ENCODE results near the gene MT1M. TPM values are rescaled to one million over a fixed set of nuclear protein-coding genes. Genes with fewer than 3 reads are reported as not detected.

The MT1M gene
- total and polyA plus RNA-seq, 2 donors from 2014 or later = 15.3 to 27.9 TPM

DNA sequence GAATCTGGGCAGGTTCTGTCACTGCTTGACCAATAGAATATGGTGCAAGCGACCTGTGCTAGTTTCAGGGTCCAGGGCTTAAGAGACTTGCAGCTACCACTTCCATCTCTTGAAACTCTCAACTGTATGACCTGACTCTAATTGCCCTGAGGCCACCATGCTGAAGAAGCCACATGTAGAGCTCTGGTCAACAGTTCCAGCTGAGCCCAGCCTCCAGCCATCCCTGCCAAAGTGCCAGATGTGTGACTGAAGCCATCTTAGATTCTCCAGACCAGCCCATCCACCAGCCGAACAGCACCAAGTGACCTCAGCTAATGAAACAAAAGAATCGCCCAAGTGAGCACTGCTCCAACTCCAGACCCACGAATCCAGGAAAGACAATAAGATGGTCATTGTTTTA, 27.5 kb upstream of the MT1M start:
- TF ChIP-seq, protein P1, sequence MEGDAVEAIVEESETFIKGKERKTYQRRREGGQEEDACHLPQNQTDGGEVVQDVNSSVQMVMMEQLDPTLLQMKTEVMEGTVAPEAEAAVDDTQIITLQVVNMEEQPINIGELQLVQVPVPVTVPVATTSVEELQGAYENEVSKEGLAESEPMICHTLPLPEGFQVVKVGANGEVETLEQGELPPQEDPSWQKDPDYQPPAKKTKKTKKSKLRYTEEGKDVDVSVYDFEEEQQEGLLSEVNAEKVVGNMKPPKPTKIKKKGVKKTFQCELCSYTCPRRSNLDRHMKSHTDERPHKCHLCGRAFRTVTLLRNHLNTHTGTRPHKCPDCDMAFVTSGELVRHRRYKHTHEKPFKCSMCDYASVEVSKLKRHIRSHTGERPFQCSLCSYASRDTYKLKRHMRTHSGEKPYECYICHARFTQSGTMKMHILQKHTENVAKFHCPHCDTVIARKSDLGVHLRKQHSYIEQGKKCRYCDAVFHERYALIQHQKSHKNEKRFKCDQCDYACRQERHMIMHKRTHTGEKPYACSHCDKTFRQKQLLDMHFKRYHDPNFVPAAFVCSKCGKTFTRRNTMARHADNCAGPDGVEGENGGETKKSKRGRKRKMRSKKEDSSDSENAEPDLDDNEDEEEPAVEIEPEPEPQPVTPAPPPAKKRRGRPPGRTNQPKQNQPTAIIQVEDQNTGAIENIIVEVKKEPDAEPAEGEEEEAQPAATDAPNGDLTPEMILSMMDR (IDR thresholded peaks at IDR 0.05; ENCODE audit: borderline replicate concordance, extremely low read depth, insufficient read depth) = no peak
- Histone ChIP-seq H3K36me3 (ENCODE audit: control insufficient read depth in 2 of 3, insufficient read depth in 3 of 3, low read length in 3 of 3) (no peaks in the 10 kb centered on the region), H3K9me3 (ENCODE audit: control insufficient read depth in 2 of 3, insufficient read depth in 1 of 3, low read length in 3 of 3) (no peaks in the 10 kb centered on the region), H3K9ac (ENCODE audit: low read length in 3 of 3) (no peak overlapping the region), H3K4me3 (ENCODE audit: low read length in 3 of 3) (no peak overlapping the region), H3K4me1 (ENCODE audit: control insufficient read depth in 2 of 3, insufficient read depth in 2 of 3, low read depth in 1 of 3, low read length in 3 of 3) (peaks cover 0 to 14% (median 11%) of the 10 kb centered on the region in 3 donors), H3K27ac (ENCODE audit: low read depth in 2 of 2, low read length in 2 of 2) (no peak overlapping the region), H3K27me3 (ENCODE audit: control insufficient read depth, insufficient read depth, low read length) (no peaks in the 10 kb centered on the region)
- DNase-seq (no peak), FAIRE-seq (no peak)
- intact Hi-C loops (cut with DNase I) = loop anchor here (10.0 kb wide), 1 partner anchor 80 kb away; the partner anchor contains the start of gene MT1X

DNA sequence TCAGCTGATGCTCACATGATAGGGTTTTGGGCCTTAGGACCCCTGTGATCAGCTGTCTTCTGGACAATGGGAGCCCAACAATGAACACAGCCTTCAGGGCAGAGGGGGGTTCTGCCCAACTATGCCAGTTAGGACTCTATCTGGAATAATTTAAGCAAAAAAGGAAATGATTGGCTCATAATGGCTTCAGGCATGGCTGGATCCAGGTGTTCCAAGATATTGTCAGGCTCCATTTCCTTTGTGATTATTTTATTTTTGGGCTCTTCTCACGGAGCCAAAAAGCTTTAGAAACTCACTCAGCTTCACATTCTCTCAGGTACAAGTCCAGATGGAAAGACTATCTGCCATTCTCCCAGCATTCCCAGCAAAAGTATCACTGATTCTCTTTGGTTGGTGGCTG, 27.0 kb upstream of the MT1M start:
- H3K9ac ChIP-seq (ENCODE audit: low read length in 3 of 3) = no peak overlapping the region
- H3K9me3 ChIP-seq (ENCODE audit: control insufficient read depth in 2 of 3, insufficient read depth in 1 of 3, low read length in 3 of 3) = no peaks in the 10 kb centered on the region
- FAIRE-seq (no peak), DNase-seq (no peak)
- intact Hi-C loops (cut with DNase I) = loop anchor here (10.0 kb wide), 1 partner anchor 79 kb away; the partner anchor contains the start of gene MT1X
- H3K27me3 ChIP-seq (ENCODE audit: control insufficient read depth, insufficient read depth, low read length) = no peaks in the 10 kb centered on the region
- peaks cover 0 to 19% (median 11%) of the 10 kb centered on the region in 3 donors for H3K4me1 ChIP-seq (ENCODE audit: control insufficient read depth in 2 of 3, insufficient read depth in 2 of 3, low read depth in 1 of 3, low read length in 3 of 3)
- H3K36me3 ChIP-seq (ENCODE audit: control insufficient read depth in 2 of 3, insufficient read depth in 3 of 3, low read length in 3 of 3) = no peaks in the 10 kb centered on the region
- no peak overlapping the region for H3K4me3 ChIP-seq (ENCODE audit: low read length in 3 of 3)
- TF ChIP-seq, protein P1 (IDR thresholded peaks at IDR 0.05; ENCODE audit: borderline replicate concordance, extremely low read depth, insufficient read depth) = no peak
- peak overlapping the region; percentile 94 to 96 for H3K27ac ChIP-seq (ENCODE audit: low read depth in 2 of 2, low read length in 2 of 2)

- DNase-seq (no peak), FAIRE-seq (no peak)
- Histone ChIP-seq H3K4me3 (ENCODE audit: low read length in 3 of 3) (peak overlapping the region in 1 of 3 donors; percentile 4), H3K36me3 (ENCODE audit: control insufficient read depth in 2 of 3, insufficient read depth in 3 of 3, low read length in 3 of 3) (no peaks in the 10 kb centered on the region), H3K9ac (ENCODE audit: low read length in 3 of 3) (peak overlapping the region in 1 of 3 donors; percentile 0), H3K4me1 (ENCODE audit: control insufficient read depth in 2 of 3, insufficient read depth in 2 of 3, low read depth in 1 of 3, low read length in 3 of 3) (peaks cover 0 to 25% (median 15%) of the 10 kb centered on the region in 3 donors), H3K9me3 (ENCODE audit: control insufficient read depth in 2 of 3, insufficient read depth in 1 of 3, low read length in 3 of 3) (no peaks in the 10 kb centered on the region), H3K27ac (ENCODE audit: low read depth in 2 of 2, low read length in 2 of 2) (peak overlapping the region; percentile 94 to 96), H3K27me3 (ENCODE audit: control insufficient read depth, insufficient read depth, low read length) (no peaks in the 10 kb centered on the region)
- intact Hi-C loops (cut with DNase I) = loop anchor here (10.0 kb wide), 1 partner anchor 79 kb away; the partner anchor contains the start of gene MT1X
- TF ChIP-seq, protein P1 (IDR thresholded peaks at IDR 0.05; ENCODE audit: borderline replicate concordance, extremely low read depth, insufficient read depth) = no peak
These were observed 26.4 kb upstream of the MT1M start for GRCh38 chr16:56606071-56606475.

All from kidney (tissue), 14 donors.